Adrenal gland (tissue), 12 donors: ENCODE results near the gene ATP6V0D1. TPM values are rescaled to one million over a fixed set of nuclear protein-coding genes. Genes with fewer than 3 reads are reported as not detected.

Source experiments
- DNase-seq, 7 donors: peaks; one replicate each; pipeline ENCODE4 v3.0.0-alpha.2; 2019 to 2020
- H3K27ac ChIP-seq, 5 donors: fragments of 200-600 bp; sonication (generic) in 4 of 5; 1 replicate in 3 of 5; 2 replicates in 2 of 5; pipeline versions ENCODE4 v1.5.1 to v1.8.0; 2016 to 2020; ENCODE audit warnings: mild to moderate bottlenecking in 1 of 5
- H3K27me3 ChIP-seq: fragments of 200-600 bp; 2 replicates; pipeline ENCODE4 v1.8.0; 2021
- H3K36me3 ChIP-seq, 2 donors: fragments of 200-600 bp; replicated peaks in 1 of 2; 1 replicate in 1 of 2; 2 replicates in 1 of 2; pipeline versions ENCODE4 v1.5.1 to v1.8.0; 2018 to 2022
- H3K4me1 ChIP-seq, 2 donors: fragments of 200-600 bp; replicated peaks in 1 of 2; 1 replicate in 1 of 2; 2 replicates in 1 of 2; pipeline versions ENCODE4 v1.5.1 to v1.8.0; 2018 to 2021
- H3K4me3 ChIP-seq, 4 donors: fragments of 200-600 bp; sonication (generic) in 3 of 4; one replicate each; pipeline ENCODE4 v1.5.1; 2016 to 2018
- H3K9me3 ChIP-seq, 3 donors: fragments of 200-600 bp; sonication (generic) in 1 of 3; replicated peaks in 1 of 3; 1 replicate in 2 of 3; 2 replicates in 1 of 3; pipeline versions ENCODE4 v1.5.1 to v1.8.0; 2016 to 2021
- CTCF ChIP-seq, 6 experiments: fragments of 450-650 bp in 4 of 6; fragments of 200-600 bp in 2 of 6; sonication (generic) in 1 of 6; IDR thresholded peaks; 1 replicate in 5 of 6; 2 replicates in 1 of 6; pipeline versions ENCODE4 v1.5.1 to v1.8.0; 2016 to 2021; ENCODE audit warnings: antibody characterized with exemption in 6 of 6, mild to moderate bottlenecking in 2 of 6, moderate library complexity in 1 of 6
- POLR2A ChIP-seq, 2 donors: fragments of 450-650 bp; IDR thresholded peaks; one replicate each; pipeline ENCODE4 v1.6.1; 2017; ENCODE audit warnings: antibody characterized with exemption in 2 of 2, mild to moderate bottlenecking in 2 of 2, moderate library complexity in 1 of 2
- WGBS, 4 donors: extraction: QIAGEN DNeasy Blood & Tissue Kit in 2 of 4; methylation state at CpG; one replicate each; pipeline versions ENCODE4 v1.1.5 to v1.1.7; 2013 to 2017; 5-methylcytosine and 5-hydroxymethylcytosine counted together
- intact Hi-C, 2 donors: fragments of 100-400 bp; cut with DNase I; formaldehyde crosslinking; loops; one replicate each; pipeline versions ENCODE4 v1.14.1 to v1.15.0; 2022 to 2023
- polyA plus RNA-seq, 3 donors: library from polyadenylated mRNA; stranded (reverse); fragments of 200-250 nt in 2 of 3; fragments of 350-450 nt in 1 of 3; fragmentation: Illumina TruSeq in 1 of 3; extraction: RNeasy Lipid Tissue Mini Kit (QIAGEN cat#74804) in 1 of 3; gene quantifications; one replicate each; pipeline ENCODE4 v1.2.3, GENCODE V29; 2013 to 2014
- total RNA-seq, 9 donors: library from RNA; depleted of rRNA in 4 of 9; stranded (reverse); fragments of >200 nt in 4 of 9; fragments of 120-200 nt in 1 of 9; fragmentation: NEBNext Ultra II Directional in 1 of 9; extraction: Animal tissue kit (Norgen Biotek cat#: 25700) in 1 of 9; gene quantifications; one replicate each; pipeline versions ENCODE4 v1.1.0 to v1.2.4, GENCODE V29; 2013 to 2023
- donor health status: healthy with polysubstance abuse.
- donor health status: Bipolar disorder and iron deficiency.
- donor health status: DM: yes; HTN: yes; CAD: no.
- donor health status: DM: no; HTN: no; CAD: no.
- donor health status: DM: no; HTN: no; CAD: no.
- donor health status: DM: yes; HTN: yes; CAD: no.

The ATP6V0D1 gene
- total and polyA plus RNA-seq, 12 donors: 24.1 to 244 (median 144) TPM

GRCh38 chr16:67454104-67454503, 26.9 kb downstream of the ATP6V0D1 start:
- H3K36me3 ChIP-seq: peaks cover 0 to 22% of the 10 kb centered on the region in 2 donors
- no peak overlapping the region for H3K27ac ChIP-seq
- no peak overlapping the region for H3K4me3 ChIP-seq
- intact Hi-C loops: no loop called here
- H3K9me3 ChIP-seq: no peaks in the 10 kb centered on the region
- H3K27me3 ChIP-seq: no peaks in the 10 kb centered on the region
- peaks cover 44 to 64% of the 10 kb centered on the region in 2 donors for H3K4me1 ChIP-seq
- 82 to 91% (median 86%) methylated on average over 5 of the region's 5 CpGs for WGBS, 4 donors
- DNase-seq: no peak
- TF ChIP-seq CTCF (IDR thresholded peaks at IDR 0.05) (no peak), POLR2A (IDR thresholded peaks at IDR 0.05) (no peak)

DNA sequence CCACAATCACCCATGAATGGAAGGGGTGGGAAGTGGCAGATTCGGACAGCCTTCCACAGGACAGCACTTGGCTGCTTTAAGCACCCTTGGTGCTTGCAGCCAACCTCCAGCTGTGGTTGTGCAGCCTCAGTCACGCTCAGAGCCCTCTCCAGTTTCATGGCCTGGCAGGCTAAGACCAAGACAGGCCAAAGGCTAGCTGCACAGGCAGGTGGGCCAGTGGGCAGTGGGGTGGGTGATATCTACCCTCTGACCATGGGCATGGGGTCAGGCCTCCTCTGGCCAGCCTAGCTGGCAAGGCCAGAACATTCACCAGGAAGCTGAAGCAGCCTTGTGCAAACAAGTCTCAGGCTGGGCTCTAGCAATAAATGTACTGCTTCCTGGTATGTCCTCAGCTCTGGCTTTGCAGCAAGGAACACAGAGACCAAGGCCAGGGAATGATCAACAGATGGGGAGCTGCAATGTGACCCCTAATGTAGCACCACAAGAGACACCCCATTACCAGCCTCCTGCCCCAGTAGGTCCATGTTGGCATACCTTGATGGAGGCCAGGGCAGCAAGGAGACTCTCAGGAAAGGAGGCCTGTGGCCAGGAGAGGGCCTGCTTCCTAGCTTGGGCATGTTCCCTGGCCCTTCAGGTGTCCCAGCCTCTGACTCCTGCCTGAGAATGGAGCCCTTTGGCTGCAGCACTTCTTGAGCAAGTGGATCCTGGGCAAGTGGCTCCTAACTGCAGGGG, 29.1 kb downstream of the ATP6V0D1 start:
- no peaks in the 10 kb centered on the region for H3K9me3 ChIP-seq
- peaks cover 42 to 60% of the 10 kb centered on the region in 2 donors for H3K4me1 ChIP-seq
- peaks cover 0 to 22% of the 10 kb centered on the region in 2 donors for H3K36me3 ChIP-seq
- DNase-seq: no peak
- no peaks in the 10 kb centered on the region for H3K27me3 ChIP-seq
- no peak overlapping the region for H3K4me3 ChIP-seq
- 55 to 74% (median 65%) methylated on average over 1 to 2 of the region's 2 CpGs for WGBS, 4 donors
- H3K27ac ChIP-seq: peak overlapping the region in 1 of 5 donors; percentile 15
- intact Hi-C loops: no loop called here
- no peak for TF ChIP-seq CTCF (IDR thresholded peaks at IDR 0.05)
- no peak for TF ChIP-seq POLR2A (IDR thresholded peaks at IDR 0.05)

DNA sequence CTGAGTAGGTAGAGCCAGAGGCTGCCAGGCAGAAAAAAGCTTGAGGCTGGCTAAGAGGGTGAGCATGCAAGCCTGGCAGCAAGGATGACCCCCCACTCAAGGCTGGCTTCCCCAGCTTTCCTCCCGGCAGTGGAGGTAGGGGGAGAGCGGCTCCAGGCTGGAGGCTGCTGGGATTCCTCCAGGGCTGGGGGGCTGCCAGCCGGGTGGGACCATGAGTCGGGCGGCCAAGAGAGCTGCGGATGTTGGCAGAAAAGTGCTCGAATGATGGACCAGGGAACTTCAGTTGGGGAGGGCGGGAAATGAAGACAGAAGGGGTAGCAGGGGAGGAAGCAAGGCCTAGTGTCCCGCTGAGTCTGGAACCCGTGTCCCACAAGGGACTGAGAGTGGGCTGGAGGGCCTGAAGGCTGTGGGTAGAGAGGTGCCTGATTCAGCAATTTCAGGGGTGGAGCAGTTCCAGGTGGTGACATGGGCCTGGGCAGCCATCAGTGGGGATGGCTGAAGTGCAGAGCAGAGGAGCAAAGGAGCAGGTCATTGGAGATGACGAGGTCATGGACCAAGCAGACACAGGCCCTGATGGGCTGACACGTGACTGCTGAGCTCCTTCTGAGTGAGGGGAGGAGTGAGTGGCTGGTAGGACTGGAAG, 29.8 kb downstream of the ATP6V0D1 start:
- 83 to 85% (median 84%) methylated on average over 10 to 12 of the region's 12 CpGs for WGBS, 4 donors
- Histone ChIP-seq H3K9me3 (no peaks in the 10 kb centered on the region), H3K27ac (peak overlapping the region in 1 of 5 donors; percentile 15), H3K27me3 (no peaks in the 10 kb centered on the region), H3K4me1 (peaks cover 42 to 60% of the 10 kb centered on the region in 2 donors), H3K4me3 (no peak overlapping the region), H3K36me3 (peaks cover 0 to 22% of the 10 kb centered on the region in 2 donors)
- no peak for DNase-seq
- no peak for TF ChIP-seq CTCF (IDR thresholded peaks at IDR 0.05)
- no peak for TF ChIP-seq POLR2A (IDR thresholded peaks at IDR 0.05)
- intact Hi-C loops: no loop called here

DNA sequence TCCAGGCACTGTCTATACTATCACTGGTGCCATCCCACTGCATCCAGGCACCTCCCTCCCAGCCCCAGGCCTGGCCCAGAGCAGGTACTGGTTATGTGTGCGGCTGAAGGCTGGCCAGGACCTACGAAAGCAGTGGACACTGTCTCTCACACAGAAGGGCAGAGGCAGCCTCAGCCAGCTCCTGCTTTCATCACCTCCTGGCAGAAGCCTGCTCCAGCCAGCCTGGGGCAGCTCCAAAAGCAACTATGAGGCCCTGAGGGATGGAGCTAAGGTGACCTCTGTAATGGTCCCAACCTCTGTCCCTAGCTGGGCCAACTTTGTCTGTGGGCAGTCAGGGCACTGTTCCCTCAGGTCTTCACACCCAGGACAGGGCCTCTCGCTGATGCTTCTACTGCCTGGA, 31.2 kb downstream of the ATP6V0D1 start:
- WGBS, 4 donors: 25 to 63% (median 54%) methylated on average over 2 to 3 of the region's 3 CpGs
- Histone ChIP-seq H3K27ac (peak overlapping the region in 4 of 5 donors; percentile 1 to 71 (median 54)), H3K9me3 (no peaks in the 10 kb centered on the region), H3K27me3 (no peaks in the 10 kb centered on the region), H3K36me3 (peaks cover 0 to 22% of the 10 kb centered on the region in 2 donors), H3K4me3 (no peak overlapping the region), H3K4me1 (peaks cover 56 to 72% of the 10 kb centered on the region in 2 donors)
- peak in 6 of 7 donors; percentile 66 to 86 (median 70) for DNase-seq
- intact Hi-C loops: no loop called here
- TF ChIP-seq POLR2A (IDR thresholded peaks at IDR 0.05) (no peak), CTCF (IDR thresholded peaks at IDR 0.05) (no peak)
